Ecto neural progenitor cell (in vitro differentiated cells): ENCODE data around the gene NGEF.
"Not testable (repeated sequence)": the region's sequence is repeated elsewhere in the genome, so short reads cannot be mapped to it uniquely, and the experiment has no call there.

Experiments used
- DNase-seq: peaks from one replicate; pipeline ENCODE4 v3.0.0-alpha.2; 2018; ENCODE audit warnings: low spot score

Gene NGEF

DNA sequence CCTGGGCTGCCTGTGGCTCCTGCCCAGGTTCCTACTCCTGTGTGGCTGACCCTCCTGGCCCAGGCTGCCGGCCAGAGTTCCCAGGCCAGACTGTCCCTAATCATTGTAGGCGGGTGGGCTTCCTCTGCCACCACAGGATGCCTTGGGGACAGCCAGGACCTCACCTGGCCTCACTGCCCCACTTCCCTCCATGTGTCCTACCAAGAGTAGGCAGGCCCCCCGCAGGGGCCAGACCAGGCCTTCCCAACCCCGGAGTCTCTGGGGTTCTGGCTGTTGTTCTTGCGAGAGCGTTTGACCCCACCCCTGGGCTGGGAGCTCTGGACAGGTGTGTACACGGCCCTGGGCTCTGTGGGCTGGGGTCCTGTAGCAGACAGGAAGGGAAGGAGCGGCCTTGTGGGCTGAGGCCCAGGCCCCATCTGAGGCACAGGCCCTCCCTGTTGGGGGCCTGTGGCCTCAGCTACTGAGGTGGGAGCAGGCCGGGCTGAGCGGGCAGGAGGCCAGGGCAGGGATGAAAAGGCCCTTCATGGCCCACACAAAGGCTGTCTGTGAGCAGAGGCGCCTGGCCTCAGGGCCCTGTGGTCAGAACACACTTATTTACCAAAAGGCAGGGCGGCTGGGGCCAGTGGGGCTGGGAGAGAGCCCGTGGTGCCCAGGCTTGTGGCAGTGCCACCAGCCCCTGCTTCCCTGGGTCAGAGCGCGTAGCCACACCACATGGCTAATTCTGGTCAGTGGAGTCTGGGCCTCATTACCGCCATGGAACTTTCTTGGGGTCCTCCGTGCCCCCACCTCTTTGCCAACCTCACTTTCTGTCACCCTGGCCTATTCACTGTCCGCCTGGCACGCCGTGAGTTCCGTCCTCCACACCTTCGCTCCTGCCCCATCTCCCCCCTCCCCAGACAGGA lies 141.0 kb downstream of the NGEF start:
- no peak for DNase-seq

DNA sequence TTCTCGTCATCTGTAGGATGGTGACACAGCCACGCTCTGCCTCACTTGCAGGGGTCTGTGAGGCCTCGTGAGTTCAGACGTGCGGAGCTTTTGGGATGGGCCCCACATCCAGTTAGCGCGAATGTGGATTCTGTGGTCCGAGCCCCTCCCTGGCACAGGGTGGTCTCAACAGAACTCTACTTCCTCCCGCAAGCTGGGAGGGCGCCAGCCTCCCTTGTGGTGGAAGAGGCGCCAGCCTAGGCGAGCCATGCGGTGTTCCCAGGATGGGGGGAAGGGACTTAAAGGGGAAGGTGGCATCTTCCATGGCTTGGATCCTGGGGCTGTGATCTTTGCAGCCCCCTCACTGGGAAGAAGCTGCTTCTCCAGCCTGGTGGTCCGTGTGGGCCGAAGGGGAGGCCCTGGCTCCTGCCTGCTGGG lies 141.6 kb downstream of the NGEF start:
- DNase-seq = no peak

DNA sequence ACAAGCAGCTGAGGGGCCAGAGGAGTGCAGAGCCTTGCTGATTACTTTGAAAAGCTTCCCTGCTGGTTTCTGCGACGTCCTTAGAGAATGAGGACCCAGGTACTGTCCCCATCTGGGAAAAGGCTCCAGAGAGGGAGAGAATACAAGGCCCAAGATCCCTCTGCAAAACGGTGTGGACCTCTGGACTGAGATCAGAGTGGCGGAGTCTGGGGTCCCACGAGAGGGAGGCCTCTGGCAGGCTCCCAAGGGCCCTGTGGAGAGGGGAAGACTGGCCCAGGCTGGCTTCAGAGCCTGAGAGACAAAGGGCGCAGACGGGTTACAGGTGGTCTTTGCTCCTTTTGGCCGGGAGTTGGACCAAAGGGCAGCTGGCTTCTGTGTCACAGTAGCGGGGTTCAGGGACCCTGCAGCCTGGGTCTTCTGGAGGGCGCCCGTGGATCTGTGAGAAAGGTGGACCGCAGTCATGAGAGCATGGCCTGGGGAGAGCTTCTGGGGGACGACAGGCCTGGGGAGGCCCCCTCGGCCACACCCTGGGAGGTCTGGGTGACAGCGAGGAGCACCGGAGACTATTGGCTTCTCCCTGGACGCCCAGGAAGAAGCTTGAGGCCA lies 142.2 kb downstream of the NGEF start:
- no peak for DNase-seq

DNA sequence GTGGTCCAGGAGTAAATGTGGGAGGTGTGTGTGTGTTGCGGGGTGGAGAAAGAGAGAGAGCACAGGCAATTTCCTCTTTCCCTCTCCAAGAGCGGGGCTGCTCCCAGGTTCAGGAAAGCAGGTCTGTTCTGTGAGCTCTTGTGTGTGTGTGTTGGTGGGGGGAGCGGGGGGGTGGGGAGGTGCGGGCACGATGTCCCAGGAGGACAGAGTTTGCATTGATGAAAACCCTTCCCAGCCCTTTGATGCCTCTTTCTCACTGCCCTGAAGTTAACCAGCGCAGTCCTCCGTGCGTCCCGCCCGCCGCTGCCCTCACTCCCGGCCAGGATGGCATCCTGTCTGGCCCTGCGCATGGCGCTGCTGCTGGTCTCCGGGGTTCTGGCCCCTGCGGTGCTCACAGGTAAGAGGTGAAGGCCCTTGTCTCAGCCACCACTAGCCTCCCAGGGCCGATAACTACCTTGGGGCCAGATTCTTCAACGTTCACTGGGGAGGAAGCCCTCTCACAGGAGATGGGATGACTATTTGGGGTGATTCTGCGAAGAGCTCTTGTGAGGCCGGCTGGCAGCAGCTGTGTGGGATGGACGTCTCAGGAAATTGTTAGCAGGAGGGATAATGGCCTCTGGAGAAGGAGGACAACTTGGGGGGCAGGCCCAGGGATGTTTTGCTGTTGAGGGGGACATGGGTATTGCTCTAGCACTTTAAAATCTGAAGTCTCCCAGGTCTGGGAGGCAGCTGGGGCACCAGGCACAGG lies 142.9 kb downstream of the NGEF start, which contains the start of gene SNORC:
TSS of gene SNORC (plus strand) at position 247 of the 748 bp plus-strand sequence. CDS start at position 325, 78 bp downstream.
- no peak for DNase-seq

DNA sequence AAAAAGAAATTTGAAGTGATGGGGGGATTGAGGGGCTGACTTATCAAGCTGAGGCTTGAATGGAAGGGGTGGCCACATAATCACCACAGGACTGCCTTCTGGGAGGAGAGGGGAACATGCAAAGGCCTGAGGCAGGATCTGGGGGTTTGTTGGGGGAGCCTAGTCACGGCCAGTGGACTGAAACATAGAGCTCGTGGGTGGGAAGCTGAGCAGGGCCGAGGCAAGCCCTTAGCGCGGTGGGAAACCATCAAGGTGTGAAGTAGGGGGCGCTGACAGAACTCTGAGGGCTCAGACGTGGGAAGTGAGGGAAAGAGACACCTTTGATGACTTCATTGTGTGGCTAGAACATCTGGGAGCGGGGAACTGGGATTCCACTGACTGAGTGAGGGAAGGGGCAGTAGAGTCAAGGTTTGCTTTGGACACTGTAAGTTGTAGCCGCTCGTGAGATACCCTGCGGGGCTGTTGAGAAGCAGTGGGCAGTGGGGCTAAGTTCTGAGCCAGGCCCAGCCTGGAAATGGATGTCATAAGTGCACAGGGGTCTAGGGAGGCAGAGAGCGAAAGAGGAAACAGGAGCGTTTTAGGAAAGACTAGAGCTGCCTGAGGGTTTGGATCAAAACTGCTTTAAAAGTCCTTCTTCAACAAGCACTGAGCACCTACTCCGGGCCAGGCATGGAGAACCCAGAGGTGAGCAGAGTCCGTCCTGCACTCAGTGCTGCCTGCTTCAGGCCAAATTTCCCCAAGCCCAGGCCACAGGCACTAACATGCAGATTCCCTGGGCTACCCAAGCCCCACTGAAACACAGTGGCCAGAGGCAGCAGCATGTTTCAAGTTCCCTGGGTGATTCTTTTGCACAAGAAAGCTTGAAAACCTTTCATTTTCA lies 143.7 kb downstream of the NGEF start:
- DNase-seq = no peak

DNA sequence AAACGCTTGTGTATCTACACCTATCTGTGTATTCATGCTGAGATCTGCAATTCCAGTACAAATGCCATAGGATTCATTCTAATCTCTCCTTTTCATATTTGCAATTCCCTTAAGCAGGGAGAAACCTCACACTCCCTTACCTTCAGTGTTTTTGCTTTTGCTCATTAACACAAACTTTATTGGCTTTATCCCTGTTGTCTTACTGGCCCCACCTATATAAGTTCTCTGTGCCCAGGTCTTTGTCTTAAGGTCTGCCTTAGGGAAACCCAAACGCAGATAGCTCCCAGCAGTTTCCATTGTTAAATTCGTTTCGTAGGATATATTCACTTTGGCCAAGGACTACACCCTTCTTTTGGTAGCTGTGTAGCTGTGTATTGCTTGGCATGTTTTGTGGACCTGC lies 147.0 kb downstream of the NGEF start:
- DNase-seq = no peak

DNA sequence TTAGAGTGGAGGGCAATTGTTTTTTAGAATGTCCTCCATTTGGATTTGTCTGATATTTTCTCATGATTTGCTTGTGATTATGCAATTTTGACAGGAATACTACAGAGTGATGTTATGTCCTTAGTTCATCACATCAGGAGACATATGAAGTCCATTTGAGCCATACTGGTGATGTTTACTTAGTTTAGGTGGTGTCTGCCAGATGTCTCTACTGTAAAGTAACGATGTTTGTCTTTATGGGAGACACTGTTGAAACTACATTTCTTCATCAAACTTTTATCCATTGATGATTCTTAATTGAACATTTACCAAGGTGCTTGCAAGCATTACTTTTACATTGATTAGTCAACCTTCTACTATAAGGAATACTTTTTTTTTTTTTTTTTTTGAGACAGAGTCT lies 147.9 kb downstream of the NGEF start:
- DNase-seq = no peak

DNA sequence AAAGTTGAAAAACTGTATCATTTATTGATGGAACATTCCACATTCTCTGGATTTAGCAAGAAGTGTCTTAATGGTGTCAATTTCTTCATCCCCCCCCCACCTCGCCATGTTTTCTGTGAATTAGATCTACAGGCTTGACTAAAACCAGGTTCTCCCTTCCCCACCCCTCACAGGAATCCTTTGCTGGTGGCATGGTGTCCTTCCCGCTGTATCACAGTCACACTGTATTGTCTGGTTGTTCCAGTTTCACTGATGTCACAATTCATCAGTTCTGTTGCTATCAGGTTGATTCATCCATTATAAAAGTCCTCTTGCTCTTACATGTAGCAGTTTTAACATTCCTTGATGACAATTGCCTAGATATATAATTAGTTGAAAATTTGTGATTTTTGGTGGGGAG lies 149.1 kb downstream of the NGEF start:
- no peak for DNase-seq

DNA sequence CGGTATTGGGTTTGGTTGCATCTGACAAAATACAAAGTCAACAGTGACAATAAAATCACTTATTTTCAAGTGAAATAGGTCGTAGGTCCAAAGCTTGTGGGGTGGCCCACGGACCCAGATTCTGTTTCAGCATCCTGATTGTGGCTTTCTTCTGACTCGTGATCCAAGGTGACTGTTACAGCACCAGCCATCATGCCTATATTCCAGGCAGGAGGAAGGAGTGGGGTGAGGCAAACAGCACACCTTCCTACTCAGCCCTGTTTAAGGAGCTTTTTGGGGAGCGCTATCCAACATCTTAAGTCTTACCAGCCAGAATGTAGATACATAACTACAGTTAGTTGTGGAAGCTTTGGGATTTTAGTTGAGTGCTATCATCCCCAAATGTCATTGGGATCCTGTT lies 151.7 kb downstream of the NGEF start:
- DNase-seq = no peak

DNA sequence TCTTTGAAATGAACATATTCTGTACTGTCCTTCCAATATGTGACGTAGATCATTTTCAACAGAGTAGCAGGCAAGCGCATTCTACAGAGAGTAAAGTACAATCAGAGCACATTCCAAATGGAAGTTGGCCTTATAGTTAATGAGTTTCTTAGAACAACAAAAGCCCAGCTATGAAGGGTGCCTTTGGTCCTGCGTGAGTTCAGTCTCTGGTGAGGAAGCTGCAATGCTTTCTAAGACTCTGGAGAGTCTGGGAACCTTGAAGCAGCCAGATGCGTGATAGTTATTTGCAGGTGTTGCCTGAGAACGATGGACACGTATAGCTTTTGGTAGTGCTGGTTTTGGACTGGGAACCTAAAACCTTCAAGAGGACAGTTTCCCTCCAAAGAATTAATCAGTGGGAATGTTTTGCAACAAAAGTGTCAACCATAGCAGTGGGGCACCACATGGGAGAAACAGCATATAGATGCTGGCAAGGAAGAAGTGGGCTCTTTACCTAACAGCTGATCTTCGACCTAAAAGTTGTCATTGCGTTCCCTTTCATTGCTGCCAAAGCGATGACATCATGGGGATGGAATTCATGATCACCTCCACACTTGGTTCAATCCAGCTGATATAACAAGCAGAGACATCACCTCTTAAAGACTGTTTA lies 152.3 kb downstream of the NGEF start:
- DNase-seq = no peak

DNA sequence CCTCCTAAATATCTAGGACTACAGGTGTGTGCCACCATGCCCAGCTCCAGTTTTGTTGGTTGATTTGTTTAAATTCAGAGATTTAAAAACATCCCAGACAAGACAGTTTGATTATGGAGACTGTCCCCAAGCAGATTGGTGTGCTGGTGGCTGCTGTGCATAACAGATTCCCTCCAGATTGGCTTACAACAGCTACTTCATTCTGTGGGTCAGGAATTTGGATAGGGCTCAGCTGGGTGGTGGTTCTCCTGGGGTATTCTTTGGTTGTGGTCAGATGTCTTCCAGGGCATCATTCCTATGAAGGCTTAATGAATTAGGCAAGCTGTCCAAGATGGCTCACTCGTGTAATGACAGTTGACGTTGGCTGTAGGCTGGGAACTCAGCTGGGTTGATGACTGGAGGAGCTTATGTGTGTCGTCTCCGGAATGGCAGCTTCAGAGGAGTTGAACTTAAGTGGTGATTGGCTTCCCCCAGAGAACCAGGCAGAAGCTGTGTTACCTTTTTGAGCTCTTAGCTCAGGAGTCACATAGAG lies 153.6 kb downstream of the NGEF start:
- DNase-seq = no peak

DNA sequence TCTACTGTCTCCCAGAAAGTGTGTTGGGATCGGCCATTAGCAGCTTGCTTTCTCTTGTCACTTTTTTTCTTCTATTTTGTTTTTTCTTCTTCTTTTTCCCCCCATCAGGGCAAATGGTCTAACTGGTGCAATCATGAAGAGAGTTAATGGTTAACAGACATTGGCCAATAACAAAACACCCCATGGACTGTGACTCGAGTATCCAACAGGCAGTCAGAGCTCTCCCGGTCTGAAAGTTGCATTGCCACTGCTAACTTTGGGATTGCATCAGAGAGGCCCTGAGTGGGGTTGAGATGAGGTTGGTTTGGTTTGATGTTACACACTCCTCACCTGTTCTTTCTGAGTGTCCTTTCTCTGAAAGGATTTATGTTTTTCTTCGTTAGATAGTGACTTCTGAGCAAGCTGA lies 155.9 kb downstream of the NGEF start:
- no peak for DNase-seq

DNA sequence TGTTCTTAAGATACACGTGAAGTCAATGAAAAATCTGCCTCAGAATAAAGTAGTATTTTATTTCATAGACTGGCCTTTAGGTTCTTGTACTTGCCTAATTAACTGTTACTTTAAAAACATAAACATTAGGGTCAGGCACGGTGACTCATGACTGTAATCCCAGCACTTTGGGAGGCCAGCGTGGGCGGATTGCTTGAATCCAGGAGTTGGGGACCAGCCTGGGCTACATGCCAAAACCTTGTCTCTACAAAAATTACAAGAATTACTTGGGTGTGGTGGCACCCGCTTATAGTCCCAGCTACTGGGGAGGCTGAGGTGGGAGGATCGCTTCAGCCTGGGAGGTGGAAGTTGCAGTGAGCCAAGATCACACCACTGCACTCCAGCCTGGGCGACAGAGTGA lies 159.0 kb downstream of the NGEF start:
- DNase-seq = no peak

DNA sequence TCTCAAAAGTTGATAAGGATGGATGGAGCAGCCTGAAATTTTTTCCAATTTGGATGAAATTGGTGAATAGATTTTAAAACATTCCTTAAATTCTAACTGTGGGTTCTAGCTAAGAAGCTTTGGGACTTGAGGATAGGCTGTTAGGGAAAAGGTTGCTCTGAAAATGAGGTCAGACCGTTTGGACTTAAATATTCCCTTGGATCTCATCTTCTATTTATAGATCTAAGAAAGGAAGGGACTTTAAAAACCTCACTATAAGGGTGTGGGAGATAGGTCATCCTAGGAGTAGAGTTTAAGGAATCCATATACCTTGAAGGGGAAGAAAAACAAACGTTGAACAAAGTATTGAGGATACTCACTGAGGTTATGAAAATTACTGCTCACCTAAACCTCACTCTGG lies 160.4 kb downstream of the NGEF start:
- no peak for DNase-seq

DNA sequence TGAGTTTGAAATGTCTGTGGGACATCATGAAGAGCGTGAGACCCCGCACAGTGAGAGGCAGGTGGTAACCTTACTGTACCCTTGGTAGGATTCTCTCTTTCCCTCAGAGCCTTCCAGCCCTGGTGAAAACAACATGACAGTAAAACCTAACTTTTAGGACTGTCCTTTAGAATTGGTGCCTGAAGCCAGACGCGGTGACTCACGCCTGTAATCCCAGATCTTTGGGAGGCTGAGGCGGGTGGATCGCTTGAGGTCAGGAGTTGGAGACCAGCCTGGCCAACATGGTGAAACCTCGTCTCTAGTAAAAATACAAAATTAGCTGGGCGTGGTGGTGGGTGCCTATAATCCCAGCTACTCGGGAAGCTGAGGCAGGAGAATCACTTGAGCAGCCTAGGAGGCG lies 161.0 kb downstream of the NGEF start:
- DNase-seq = not testable (repeated sequence)

DNA sequence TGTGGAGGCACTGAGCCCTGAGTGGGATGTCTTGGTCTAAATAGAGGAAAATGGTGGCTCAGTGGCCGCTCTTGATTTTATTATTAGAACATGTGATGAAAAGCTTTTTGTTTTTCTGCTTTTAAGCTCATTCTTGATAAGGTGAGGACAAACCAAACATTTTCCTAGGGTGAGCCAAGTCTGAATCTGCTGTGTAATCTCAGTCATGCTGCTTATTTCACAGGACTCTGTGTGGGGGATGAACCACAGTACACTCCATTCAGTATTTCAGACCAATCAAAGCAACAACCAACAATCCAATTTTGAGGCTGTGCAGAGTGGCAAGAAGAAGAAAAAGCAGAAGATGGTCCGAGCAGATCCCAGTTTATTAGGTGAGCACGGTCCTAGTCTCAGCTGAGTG lies 163.0 kb downstream of the NGEF start:
- no peak for DNase-seq

DNA sequence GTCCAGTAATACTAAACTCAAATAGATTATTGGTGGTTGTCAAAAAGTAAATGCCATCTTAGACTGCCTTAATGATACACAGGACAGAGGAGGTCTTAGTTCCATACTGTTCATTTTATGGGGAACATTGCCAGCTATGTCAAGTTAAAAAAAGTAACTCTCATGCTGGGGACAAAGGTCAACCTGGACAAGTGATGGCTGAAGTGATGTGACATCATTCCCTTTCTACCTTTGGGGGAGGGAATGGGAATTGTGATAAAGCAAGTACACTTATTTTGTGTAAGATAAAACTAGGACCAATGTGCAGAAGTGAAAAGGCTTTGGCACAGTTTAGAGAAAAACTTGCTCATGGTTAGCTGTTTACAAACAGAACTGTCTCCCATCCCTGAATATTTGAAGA lies 167.0 kb downstream of the NGEF start:
- DNase-seq = no peak

DNA sequence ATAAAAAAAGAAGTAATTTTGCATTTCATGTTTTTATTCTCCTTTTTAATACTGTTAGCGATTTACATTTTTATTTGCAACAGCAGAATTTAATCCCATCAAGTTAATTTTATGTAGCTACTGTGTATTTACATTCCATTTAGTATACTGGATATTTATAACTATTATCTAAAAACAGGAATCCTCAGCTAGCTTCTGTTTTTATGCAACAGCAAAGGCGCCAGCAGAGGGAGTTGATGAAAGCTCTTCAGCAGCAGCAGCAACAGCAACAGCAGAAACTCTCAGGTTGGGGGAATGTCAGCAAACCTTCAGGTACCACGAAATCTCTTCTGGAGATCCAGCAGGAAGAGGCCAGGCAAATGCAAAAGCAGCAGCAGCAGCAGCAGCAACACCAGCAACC lies 169.2 kb downstream of the NGEF start:
- no peak for DNase-seq

DNA sequence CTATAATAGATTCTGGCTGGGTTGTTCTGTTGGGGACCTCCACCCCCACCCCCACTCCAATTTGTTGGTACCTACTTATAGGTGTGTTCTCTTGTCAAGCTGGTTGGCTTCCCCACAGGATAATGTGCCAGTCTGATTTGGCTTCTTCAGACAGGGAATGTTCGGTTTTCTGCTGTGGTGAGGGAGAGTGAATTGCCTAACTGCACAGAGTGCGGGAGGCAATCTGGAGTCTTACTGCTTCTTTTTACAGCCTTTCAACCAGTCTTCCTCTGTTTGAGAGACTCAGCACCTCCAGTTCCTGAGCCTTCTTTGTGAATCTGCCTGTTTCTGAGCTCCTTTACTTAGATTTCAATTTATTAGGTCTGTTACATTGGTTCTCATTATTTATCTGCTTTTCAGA lies 170.4 kb downstream of the NGEF start:
- DNase-seq = no peak

DNA sequence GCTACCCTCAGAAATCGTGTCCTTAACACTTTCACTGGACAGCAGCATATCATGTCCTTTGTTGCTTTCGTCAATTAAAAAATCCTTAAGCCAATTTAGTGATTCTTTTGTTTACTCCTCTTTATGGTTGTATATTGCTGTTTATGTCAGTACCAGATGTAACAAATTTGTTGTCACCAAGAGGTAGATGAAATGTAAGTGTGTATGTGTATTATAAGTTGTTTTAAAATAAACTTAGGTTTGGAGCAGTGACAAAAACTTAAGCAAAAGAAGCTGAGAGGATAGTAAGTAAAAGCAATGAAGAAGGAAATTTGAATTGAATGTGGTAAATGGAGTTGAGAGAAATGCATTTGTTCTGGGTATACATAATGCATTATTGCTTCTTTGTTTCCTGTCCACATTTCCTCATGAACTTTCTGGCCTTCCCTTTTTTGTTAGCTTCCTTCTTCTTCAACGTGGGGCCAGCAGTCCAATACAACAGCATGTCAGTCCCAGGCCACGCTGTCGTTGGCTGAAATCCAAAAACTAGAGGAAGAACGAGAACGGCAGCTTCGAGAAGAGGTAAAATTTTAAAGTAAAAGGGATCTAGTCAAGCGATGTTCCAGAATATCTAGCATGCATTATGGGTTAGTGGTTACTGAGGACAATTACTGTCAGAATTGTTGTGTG lies 173.5 kb downstream of the NGEF start:
- no peak for DNase-seq
